Endothelial cell of umbilical vein (primary cell): Measurements from ENCODE around the gene TCIRG1.

Experiments used
- EZH2 ChIP-seq: IDR thresholded peaks from 2 replicates; pipeline ENCODE4 v1.6.1; 2012; ENCODE audit warnings: borderline replicate concordance, low read depth, mild to moderate bottlenecking, moderate library complexity, low read length, inconsistent platforms; ENCODE audit not compliant: severe bottlenecking
- POLR2A ChIP-seq: IDR thresholded peaks from 2 replicates; pipeline ENCODE4 v1.6.1; 2012; ENCODE audit warnings: low read depth, mild to moderate bottlenecking, control low read depth, low read length
- POLR2AphosphoS5 ChIP-seq: IDR thresholded peaks from 2 replicates; pipeline ENCODE4 v1.6.1; 2012; ENCODE audit warnings: low read depth, mild to moderate bottlenecking, control low read depth, low read length, moderate library complexity; ENCODE audit not compliant: insufficient read depth
- TF ChIP-seq, protein P1 (sequence below), 2 donors: IDR thresholded peaks; 1 replicate in 1 of 2; 2 replicates in 1 of 2; pipeline ENCODE4 v1.5.1; 2011; ENCODE audit warnings: low read length in 2 of 2, mild to moderate bottlenecking in 2 of 2, moderate library complexity in 2 of 2, control low read depth in 1 of 2, inconsistent platforms in 1 of 2, low read depth in 1 of 2; ENCODE audit not compliant: insufficient read depth in 1 of 2; ENCODE audit errors: extremely low read depth in 1 of 2
- TF ChIP-seq, protein P2 (sequence below): IDR thresholded peaks from 2 replicates; pipeline ENCODE4 v1.6.1; 2011; ENCODE audit not compliant: insufficient read depth, insufficient read length

DNA sequence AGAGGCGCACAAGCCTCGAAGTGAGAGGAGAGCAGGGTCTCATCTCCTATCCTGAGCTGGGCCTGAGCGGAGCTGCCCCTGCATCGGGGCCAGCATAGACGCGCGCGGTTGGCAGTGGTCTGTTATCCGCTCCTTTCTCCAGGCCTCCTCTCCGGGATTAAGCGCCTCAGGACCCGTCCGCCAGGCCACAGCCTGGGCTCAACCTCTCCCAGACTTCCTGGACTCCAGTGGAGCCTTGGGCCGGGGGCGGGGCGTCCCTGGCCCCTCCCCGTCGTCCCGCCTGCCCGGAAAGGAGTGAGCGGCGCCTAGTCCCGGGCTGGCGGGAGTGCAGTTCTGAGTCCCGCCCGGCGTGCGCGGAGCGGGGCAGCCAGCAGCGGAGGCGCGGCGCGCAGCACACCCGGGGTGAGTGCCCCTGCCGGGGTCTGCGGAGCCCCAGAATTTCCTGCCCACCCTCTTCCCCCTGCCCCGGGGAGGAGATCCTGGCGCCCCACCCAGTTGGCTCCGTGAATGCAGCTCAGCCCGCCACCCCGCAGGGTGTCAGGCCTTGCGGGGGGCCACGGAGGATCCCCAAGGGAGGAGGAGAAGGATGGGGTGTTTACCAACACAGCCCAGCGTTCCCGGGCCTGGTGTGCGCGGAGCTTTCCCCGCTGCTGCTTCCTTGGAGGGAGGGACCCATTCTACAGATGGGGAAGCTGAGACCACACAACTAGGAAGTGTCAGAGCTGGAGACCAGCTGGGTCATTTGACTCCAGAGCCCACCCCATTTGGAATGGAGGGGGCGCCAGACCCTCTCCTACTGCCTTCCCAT is at the start of gene TCIRG1:
- no peak for TF ChIP-seq EZH2
- peak; percentile 98 for TF ChIP-seq POLR2A
- TF ChIP-seq, protein P1, sequence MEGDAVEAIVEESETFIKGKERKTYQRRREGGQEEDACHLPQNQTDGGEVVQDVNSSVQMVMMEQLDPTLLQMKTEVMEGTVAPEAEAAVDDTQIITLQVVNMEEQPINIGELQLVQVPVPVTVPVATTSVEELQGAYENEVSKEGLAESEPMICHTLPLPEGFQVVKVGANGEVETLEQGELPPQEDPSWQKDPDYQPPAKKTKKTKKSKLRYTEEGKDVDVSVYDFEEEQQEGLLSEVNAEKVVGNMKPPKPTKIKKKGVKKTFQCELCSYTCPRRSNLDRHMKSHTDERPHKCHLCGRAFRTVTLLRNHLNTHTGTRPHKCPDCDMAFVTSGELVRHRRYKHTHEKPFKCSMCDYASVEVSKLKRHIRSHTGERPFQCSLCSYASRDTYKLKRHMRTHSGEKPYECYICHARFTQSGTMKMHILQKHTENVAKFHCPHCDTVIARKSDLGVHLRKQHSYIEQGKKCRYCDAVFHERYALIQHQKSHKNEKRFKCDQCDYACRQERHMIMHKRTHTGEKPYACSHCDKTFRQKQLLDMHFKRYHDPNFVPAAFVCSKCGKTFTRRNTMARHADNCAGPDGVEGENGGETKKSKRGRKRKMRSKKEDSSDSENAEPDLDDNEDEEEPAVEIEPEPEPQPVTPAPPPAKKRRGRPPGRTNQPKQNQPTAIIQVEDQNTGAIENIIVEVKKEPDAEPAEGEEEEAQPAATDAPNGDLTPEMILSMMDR (IDR thresholded peaks at IDR 0.05; ENCODE audit: extremely low read depth in 1 of 2, insufficient read depth in 1 of 2, low read depth in 1 of 2, low read length in 2 of 2), result no peak
- TF ChIP-seq, protein P2, sequence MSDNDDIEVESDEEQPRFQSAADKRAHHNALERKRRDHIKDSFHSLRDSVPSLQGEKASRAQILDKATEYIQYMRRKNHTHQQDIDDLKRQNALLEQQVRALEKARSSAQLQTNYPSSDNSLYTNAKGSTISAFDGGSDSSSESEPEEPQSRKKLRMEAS, result no peak
- TF ChIP-seq POLR2AphosphoS5, result peak; percentile 92
